SJSA1 (cell line): Measurements from ENCODE around the gene ST6GALNAC3. TPM values are rescaled to one million over a fixed set of nuclear protein-coding genes. Genes with fewer than 3 reads are reported as not detected.

Experiments
- DNase-seq, 2 experiments: peaks; one replicate each; pipeline ENCODE4 v3.0.0-alpha.2; 2015 to 2020; ENCODE audit warnings: low spot score in 2 of 2, low read depth in 1 of 2
- H3K27ac ChIP-seq: fragments of 250-450 bp; sonication (Bioruptor Pico); 2 replicates; pipeline ENCODE4 v1.5.1; 2020; ENCODE audit warnings: mild to moderate bottlenecking, moderate library complexity
- H3K27me3 ChIP-seq: fragments of 250-450 bp; sonication (Bioruptor Pico); replicated peaks from 2 replicates; pipeline ENCODE4 v1.5.1; 2020; ENCODE audit warnings: mild to moderate bottlenecking, moderate library complexity
- H3K36me3 ChIP-seq: fragments of 250-450 bp; sonication (Bioruptor Pico); 2 replicates; pipeline ENCODE4 v1.5.1; 2020; ENCODE audit warnings: mild to moderate bottlenecking
- H3K4me1 ChIP-seq: fragments of 250-450 bp; sonication (Bioruptor Pico); replicated peaks from 2 replicates; pipeline ENCODE4 v1.6.1; 2021; ENCODE audit warnings: mild to moderate bottlenecking
- H3K4me3 ChIP-seq: fragments of 250-450 bp; sonication (Bioruptor Pico); 2 replicates; pipeline ENCODE4 v1.5.1; 2020; ENCODE audit warnings: mild to moderate bottlenecking
- H3K9me3 ChIP-seq: fragments of 250-450 bp; sonication (Bioruptor Pico); replicated peaks from 2 replicates; pipeline ENCODE4 v1.5.1; 2020; ENCODE audit warnings: mild to moderate bottlenecking
- total RNA-seq: library from RNA; depleted of rRNA; stranded (reverse); fragments of >200 nt; shearing (Covaris generic); gene quantifications from 2 replicates; pipeline ENCODE4 v1.2.3, GENCODE V29; 2014

ST6GALNAC3 gene
- total RNA-seq, 1 experiment from 2014 or later: 5.1 TPM

- Histone ChIP-seq H3K27me3 (no peaks in the 10 kb centered on the region), H3K4me1 (no peaks in the 10 kb centered on the region), H3K27ac (no peak overlapping the region), H3K36me3 (no peaks in the 10 kb centered on the region), H3K4me3 (no peak overlapping the region), H3K9me3 (no peaks in the 10 kb centered on the region)
- no peak for DNase-seq
Measured at GRCh38 chr1:76494807-76495206, 420.3 kb downstream of the ST6GALNAC3 start.

- Histone ChIP-seq H3K4me3 (no peak overlapping the region), H3K27ac (no peak overlapping the region), H3K36me3 (no peaks in the 10 kb centered on the region), H3K27me3 (no peaks in the 10 kb centered on the region), H3K4me1 (no peaks in the 10 kb centered on the region), H3K9me3 (no peaks in the 10 kb centered on the region)
- no peak for DNase-seq
Measured at GRCh38 chr1:76496871-76497270, 422.3 kb downstream of the ST6GALNAC3 start.

DNA sequence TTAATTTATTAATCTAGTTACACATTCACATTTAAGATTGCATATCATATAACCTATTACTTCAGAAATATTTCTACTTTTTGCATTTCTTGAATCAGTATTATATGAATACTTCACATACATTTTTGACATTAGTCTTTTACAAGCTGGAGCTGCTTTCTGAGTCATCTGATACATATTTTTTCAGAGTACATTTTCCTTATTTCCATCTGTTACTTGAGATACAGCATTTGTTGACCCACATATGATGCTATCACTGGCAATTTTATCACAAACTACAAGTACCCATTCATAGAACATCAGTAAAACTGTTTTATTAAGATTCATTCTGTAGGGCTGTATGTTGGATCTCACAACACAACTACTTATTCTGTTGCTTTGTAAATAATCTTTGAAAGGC, 425.6 kb downstream of the ST6GALNAC3 start:
- Histone ChIP-seq H3K27ac (no peak overlapping the region), H3K9me3 (no peaks in the 10 kb centered on the region), H3K4me3 (no peak overlapping the region), H3K4me1 (no peaks in the 10 kb centered on the region), H3K36me3 (no peaks in the 10 kb centered on the region), H3K27me3 (no peaks in the 10 kb centered on the region)
- DNase-seq: no peak

DNA sequence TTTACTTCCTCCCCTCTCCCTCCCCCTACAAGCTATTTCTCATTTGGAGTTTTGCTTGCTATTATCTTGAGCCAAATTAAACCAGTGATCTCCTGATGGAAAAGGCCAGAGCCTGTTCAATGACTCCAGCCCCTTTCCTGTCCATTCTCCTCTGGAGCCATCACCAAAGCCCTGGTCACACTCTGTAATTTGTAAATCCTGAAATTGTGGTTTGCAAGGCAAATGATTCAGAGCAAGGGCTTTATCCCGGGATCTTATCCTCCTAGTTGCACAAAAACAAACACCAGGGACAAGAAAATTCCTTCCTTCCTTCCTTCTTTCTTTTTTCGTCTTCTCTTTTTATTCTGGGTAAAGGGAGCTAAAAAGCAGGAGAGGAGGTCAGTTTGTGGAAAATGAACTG, 426.6 kb downstream of the ST6GALNAC3 start:
- H3K27me3 ChIP-seq: no peaks in the 10 kb centered on the region
- H3K4me1 ChIP-seq: no peaks in the 10 kb centered on the region
- no peak overlapping the region for H3K27ac ChIP-seq
- no peaks in the 10 kb centered on the region for H3K36me3 ChIP-seq
- DNase-seq: no peak
- H3K9me3 ChIP-seq: no peaks in the 10 kb centered on the region
- no peak overlapping the region for H3K4me3 ChIP-seq

DNA sequence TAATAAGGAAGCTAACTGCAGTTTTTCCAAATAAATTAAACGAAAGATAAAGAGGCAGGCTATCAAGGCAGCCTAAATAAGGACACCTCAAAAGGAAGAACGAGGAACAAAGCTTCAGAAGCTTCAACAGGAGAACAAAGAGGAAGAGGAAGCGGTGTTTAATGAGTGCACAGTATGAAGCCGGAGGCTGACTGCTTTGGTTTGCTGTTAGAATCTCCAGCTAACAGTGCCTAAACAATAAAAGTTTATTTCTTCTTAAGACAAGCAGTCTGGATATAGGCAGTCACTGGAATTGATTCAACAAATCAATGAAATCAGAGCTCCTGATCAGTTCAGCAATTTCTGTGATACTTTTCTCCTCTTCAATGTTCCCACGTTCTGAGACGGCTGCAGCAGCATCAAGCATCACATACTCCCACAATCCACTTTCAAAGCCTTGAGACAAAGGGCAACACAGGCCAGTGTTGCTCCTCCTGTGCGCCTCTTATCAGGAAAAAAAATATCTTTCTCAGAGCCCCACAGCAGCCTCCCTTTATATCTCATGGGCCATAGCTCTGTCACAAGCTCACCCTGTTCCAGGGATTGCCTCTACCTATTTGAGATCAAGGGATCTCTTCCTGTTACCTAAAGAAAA, 427.2 kb downstream of the ST6GALNAC3 start:
- H3K36me3 ChIP-seq: no peaks in the 10 kb centered on the region
- DNase-seq: no peak
- H3K4me1 ChIP-seq: no peaks in the 10 kb centered on the region
- no peaks in the 10 kb centered on the region for H3K9me3 ChIP-seq
- no peak overlapping the region for H3K4me3 ChIP-seq
- no peak overlapping the region for H3K27ac ChIP-seq
- H3K27me3 ChIP-seq: no peaks in the 10 kb centered on the region

DNA sequence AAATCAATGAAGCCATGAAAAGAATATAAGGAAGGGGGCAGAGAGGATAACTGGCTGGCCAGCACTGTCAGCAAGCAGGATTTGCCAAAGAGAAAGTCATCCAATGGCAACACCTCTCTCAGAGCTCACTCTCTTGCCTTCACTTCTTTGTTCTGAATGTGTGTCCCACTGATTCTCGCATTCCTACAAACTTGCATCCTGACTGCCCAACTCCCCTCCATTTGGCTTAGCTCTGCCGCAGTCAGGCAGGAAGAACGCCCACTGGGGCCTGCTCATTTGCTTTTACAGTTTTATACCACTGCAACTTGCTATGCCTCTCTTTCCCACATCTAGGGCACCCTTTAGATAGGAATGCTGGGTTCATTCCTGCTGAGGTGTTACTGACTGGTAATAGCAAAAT, 428.6 kb downstream of the ST6GALNAC3 start:
- no peaks in the 10 kb centered on the region for H3K36me3 ChIP-seq
- no peak overlapping the region for H3K4me3 ChIP-seq
- no peak for DNase-seq
- H3K4me1 ChIP-seq: no peaks in the 10 kb centered on the region
- H3K27me3 ChIP-seq: no peaks in the 10 kb centered on the region
- H3K9me3 ChIP-seq: no peaks in the 10 kb centered on the region
- H3K27ac ChIP-seq: no peak overlapping the region

GRCh38 chr1:76503736-76504135, 429.2 kb downstream of the ST6GALNAC3 start:
- no peaks in the 10 kb centered on the region for H3K9me3 ChIP-seq
- DNase-seq: no peak
- H3K27ac ChIP-seq: no peak overlapping the region
- no peaks in the 10 kb centered on the region for H3K36me3 ChIP-seq
- H3K4me1 ChIP-seq: no peaks in the 10 kb centered on the region
- no peak overlapping the region for H3K4me3 ChIP-seq
- H3K27me3 ChIP-seq: no peaks in the 10 kb centered on the region

- Histone ChIP-seq H3K27ac (no peak overlapping the region), H3K9me3 (no peaks in the 10 kb centered on the region), H3K4me3 (no peak overlapping the region), H3K36me3 (no peaks in the 10 kb centered on the region), H3K4me1 (no peaks in the 10 kb centered on the region), H3K27me3 (no peaks in the 10 kb centered on the region)
- DNase-seq: no peak
Measured at GRCh38 chr1:76507376-76507775, 432.8 kb downstream of the ST6GALNAC3 start.

DNA sequence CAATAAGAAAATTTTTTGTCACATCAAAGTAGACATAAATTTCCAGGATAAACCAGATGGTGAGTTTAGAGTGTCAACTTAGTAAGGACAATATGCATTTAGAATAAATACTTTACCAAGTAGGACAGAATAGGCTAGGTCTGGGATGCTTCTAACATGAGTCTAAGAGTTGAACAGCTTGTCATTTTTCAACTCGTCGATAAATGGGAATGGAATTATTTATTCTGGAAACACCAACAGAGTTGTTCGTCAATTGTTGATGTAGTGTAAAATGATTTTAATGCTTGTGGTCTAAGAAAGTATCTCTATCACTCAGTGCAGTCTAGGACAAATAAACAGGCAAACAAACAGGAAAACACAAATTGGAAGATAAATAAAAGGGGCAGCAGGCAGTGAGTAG, 434.3 kb downstream of the ST6GALNAC3 start:
- no peak for DNase-seq
- Histone ChIP-seq H3K27ac (no peak overlapping the region), H3K36me3 (no peaks in the 10 kb centered on the region), H3K27me3 (no peaks in the 10 kb centered on the region), H3K4me3 (no peak overlapping the region), H3K9me3 (no peaks in the 10 kb centered on the region), H3K4me1 (no peaks in the 10 kb centered on the region)

DNA sequence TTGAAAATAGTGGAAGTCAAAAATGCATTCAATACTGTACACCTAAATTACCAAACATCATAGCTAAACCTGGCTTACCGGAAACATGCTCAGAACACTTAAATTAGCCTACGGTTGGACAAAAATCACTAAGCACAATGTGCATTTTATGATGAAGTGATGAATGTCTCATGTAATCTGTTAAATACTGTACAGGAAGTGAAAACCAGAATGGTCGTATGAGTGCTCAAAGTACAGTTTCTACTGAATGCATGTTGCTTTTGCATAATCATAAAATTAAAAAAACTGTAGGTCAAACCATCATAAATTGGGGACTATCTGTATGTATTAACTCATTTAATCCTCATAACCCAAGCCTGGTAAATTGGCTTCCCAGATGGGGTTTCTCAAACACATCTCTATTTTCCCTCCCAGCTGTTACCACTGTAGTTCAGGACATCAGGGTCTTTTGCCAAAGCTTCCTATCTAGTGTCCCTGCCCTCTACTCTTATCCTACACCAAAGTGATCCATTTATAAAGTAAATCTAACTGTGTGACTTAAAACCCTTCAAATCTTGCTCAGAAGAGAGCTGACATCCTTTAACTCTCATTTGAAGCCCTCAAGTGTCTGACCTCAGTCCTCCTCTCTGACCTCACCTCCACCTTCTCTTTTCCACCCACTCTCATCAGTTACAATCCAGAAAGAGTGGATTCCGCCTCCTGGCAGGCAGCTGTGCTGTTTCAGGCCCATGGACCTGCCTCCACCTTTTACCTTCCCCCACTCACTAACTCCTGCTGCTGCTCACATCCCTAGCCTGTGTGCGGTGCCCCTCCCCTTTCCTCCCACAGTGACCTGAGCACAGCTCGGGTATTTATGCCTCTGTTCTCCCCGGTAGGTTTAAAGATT, 436.4 kb downstream of the ST6GALNAC3 start:
- Histone ChIP-seq H3K9me3 (no peaks in the 10 kb centered on the region), H3K4me1 (no peaks in the 10 kb centered on the region), H3K27me3 (no peaks in the 10 kb centered on the region), H3K4me3 (no peak overlapping the region), H3K36me3 (no peaks in the 10 kb centered on the region), H3K27ac (no peak overlapping the region)
- no peak for DNase-seq

GRCh38 chr1:76511558-76512179, 437.1 kb downstream of the ST6GALNAC3 start:
- no peaks in the 10 kb centered on the region for H3K9me3 ChIP-seq
- no peak overlapping the region for H3K27ac ChIP-seq
- H3K4me3 ChIP-seq: no peak overlapping the region
- no peaks in the 10 kb centered on the region for H3K27me3 ChIP-seq
- no peaks in the 10 kb centered on the region for H3K4me1 ChIP-seq
- DNase-seq: no peak
- no peaks in the 10 kb centered on the region for H3K36me3 ChIP-seq

- Histone ChIP-seq H3K27ac (no peak overlapping the region), H3K4me1 (no peaks in the 10 kb centered on the region), H3K27me3 (no peaks in the 10 kb centered on the region), H3K4me3 (no peak overlapping the region), H3K9me3 (no peaks in the 10 kb centered on the region), H3K36me3 (no peaks in the 10 kb centered on the region)
- no peak for DNase-seq
Measured at GRCh38 chr1:76530953-76531352, 456.4 kb downstream of the ST6GALNAC3 start.

GRCh38 chr1:76541618-76542017, 467.1 kb downstream of the ST6GALNAC3 start:
- no peak for DNase-seq
- Histone ChIP-seq H3K4me1 (no peaks in the 10 kb centered on the region), H3K4me3 (no peak overlapping the region), H3K27me3 (no peaks in the 10 kb centered on the region), H3K9me3 (no peaks in the 10 kb centered on the region), H3K36me3 (no peaks in the 10 kb centered on the region), H3K27ac (no peak overlapping the region)

DNA sequence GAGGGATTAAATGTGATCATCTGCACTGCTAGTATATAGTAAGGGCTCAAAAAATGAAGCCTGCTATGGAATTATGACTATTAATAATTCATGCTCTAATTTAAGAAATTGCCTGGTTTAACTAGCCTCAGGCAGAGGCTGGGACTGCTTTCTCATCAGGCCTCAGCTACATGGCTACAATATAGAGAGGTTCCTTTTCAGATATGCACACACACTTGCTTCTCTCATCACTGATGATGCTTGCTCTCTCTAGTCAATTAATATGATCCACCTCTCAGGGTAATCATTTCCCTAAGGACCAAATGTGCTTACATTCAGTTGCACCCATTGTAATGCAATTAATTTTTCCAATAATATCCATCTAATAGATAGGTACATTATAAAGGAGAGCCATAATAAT, 467.8 kb downstream of the ST6GALNAC3 start:
- no peaks in the 10 kb centered on the region for H3K27me3 ChIP-seq

More for the DNA sequence above, 467.8 kb downstream of the ST6GALNAC3 start:
- H3K27ac ChIP-seq: no peak overlapping the region
- H3K4me1 ChIP-seq: no peaks in the 10 kb centered on the region
- no peak for DNase-seq
- no peak overlapping the region for H3K4me3 ChIP-seq
- no peaks in the 10 kb centered on the region for H3K9me3 ChIP-seq
- H3K36me3 ChIP-seq: no peaks in the 10 kb centered on the region
